ENCODE measurements around the gene PDE10A.
"Not testable (repeated sequence)": the region's sequence is repeated elsewhere in the genome, so short reads cannot be mapped to it uniquely, and the experiment has no call there.

The PDE10A gene

DNA sequence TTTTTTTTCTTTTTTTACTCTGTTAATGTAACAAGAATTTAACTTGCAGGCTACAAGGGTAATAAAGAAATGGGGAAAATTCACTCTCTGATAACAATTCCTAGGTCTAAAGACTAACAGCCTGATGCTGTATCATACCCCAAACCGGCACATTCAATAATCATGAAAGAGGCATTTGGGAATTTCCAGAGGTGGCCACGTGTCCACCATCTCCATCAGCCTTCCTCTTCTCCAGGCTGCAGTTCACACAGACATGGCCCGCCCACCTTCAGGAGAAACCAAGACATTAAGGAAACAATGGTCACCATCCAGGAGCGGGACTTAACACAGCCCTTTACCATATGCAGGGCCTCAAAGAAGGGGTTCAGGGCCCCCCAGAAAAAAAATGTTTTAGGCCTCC is 44.8 kb downstream of the PDE10A start:
- Histone ChIP-seq H3K36me3 (ENCODE audit: insufficient read depth, low read length) (no peaks in the 10 kb centered on the region), H3K4me1 (ENCODE audit: insufficient read depth, low read length) (no peaks in the 10 kb centered on the region), H3K9me3 (ENCODE audit: low read length) (no peaks in the 10 kb centered on the region), H3K4me3 (ENCODE audit: low read depth in 1 of 2, low read length in 2 of 2) (no peak overlapping the region), H3K27me3 (ENCODE audit: control insufficient read depth in 1 of 2, insufficient read depth in 2 of 2, low read length in 2 of 2) (no peaks in the 10 kb centered on the region), H3K9ac (ENCODE audit: low read length) (no peak overlapping the region), H3K27ac (ENCODE audit: low read depth, low read length) (no peak overlapping the region)

DNA sequence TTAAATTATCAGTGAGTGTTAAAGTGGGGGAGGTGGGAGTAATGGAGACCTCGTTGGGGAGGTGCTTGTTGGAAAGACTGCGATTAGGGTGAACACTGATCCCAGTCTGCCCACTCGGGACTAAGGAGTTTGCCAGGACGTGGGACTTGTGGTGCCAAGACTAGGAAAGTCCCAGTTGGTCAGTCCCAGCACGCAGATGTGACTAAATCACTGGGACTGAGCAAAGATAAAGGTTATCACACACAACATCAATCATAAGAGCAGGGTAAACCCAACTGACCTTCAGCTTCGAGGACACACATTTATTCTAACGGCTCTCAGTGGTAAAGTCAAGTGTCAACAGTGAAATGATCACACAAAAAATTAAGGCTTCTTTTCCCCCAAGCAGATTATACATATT is 45.5 kb downstream of the PDE10A start:
- H3K27ac ChIP-seq (ENCODE audit: low read depth, low read length), result no peak overlapping the region
- H3K9ac ChIP-seq (ENCODE audit: low read length), result no peak overlapping the region
- no peaks in the 10 kb centered on the region for H3K9me3 ChIP-seq (ENCODE audit: low read length)
- H3K4me1 ChIP-seq (ENCODE audit: insufficient read depth, low read length), result no peaks in the 10 kb centered on the region
- H3K36me3 ChIP-seq (ENCODE audit: insufficient read depth, low read length), result no peaks in the 10 kb centered on the region
- no peaks in the 10 kb centered on the region for H3K27me3 ChIP-seq (ENCODE audit: control insufficient read depth in 1 of 2, insufficient read depth in 2 of 2, low read length in 2 of 2)
- no peak overlapping the region for H3K4me3 ChIP-seq (ENCODE audit: low read depth in 1 of 2, low read length in 2 of 2)

DNA sequence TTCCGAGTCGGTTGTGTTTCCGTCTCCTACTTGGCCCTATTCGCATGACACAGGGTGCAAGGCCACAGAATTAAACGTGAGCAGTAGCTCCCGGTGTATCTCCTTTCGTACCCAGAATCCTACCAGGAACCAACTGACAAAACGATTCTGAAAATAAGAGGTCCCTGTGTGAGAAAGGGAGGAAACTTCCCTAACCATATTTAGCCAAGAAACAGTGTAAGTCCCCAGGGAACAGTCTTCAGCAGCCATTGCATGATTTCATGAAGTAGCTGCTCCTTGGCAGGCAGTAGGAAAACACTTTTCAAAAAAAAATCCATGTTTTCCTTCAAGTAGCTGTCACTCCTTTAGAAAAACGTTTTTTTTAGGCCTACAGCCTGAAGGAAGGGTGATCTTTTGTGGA is 46.9 kb downstream of the PDE10A start:
- H3K9ac ChIP-seq (ENCODE audit: low read length), result no peak overlapping the region

DNA sequence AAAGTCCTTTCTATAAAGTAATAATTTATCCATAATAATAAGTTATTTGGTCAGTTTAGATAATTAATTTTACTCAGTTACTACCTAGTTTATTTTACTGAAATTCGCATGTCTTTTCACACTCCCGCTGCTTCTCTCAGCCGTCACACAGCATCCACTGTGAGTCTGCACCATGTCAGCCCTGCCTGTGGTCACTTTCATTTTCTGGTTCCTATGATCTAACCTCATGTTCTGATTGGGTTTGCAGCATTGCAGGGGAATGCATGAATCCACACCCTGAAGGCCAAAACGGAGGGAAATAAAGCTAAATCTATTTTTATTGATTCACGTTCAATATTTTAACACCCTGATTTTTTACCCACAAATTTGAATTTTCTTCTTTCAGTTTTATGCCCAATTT is 47.4 kb downstream of the PDE10A start:
- no peaks in the 10 kb centered on the region for H3K27me3 ChIP-seq (ENCODE audit: control insufficient read depth in 1 of 2, insufficient read depth in 2 of 2, low read length in 2 of 2)
- H3K9me3 ChIP-seq (ENCODE audit: low read length), result no peaks in the 10 kb centered on the region
- no peak overlapping the region for H3K9ac ChIP-seq (ENCODE audit: low read length)
- no peaks in the 10 kb centered on the region for H3K4me1 ChIP-seq (ENCODE audit: insufficient read depth, low read length)
- H3K27ac ChIP-seq (ENCODE audit: low read depth, low read length), result peak overlapping the region; percentile 14
- no peaks in the 10 kb centered on the region for H3K36me3 ChIP-seq (ENCODE audit: insufficient read depth, low read length)
- H3K4me3 ChIP-seq (ENCODE audit: low read depth in 1 of 2, low read length in 2 of 2), result peak overlapping the region in 1 of 2 donors; percentile 20

More for the DNA sequence above, 46.9 kb downstream of the PDE10A start:
- no peaks in the 10 kb centered on the region for H3K36me3 ChIP-seq (ENCODE audit: insufficient read depth, low read length)
- H3K4me1 ChIP-seq (ENCODE audit: insufficient read depth, low read length), result no peaks in the 10 kb centered on the region
- peak overlapping the region; percentile 14 for H3K27ac ChIP-seq (ENCODE audit: low read depth, low read length)
- peak overlapping the region in 1 of 2 donors; percentile 20 for H3K4me3 ChIP-seq (ENCODE audit: low read depth in 1 of 2, low read length in 2 of 2)
- no peaks in the 10 kb centered on the region for H3K27me3 ChIP-seq (ENCODE audit: control insufficient read depth in 1 of 2, insufficient read depth in 2 of 2, low read length in 2 of 2)
- H3K9me3 ChIP-seq (ENCODE audit: low read length), result no peaks in the 10 kb centered on the region

DNA sequence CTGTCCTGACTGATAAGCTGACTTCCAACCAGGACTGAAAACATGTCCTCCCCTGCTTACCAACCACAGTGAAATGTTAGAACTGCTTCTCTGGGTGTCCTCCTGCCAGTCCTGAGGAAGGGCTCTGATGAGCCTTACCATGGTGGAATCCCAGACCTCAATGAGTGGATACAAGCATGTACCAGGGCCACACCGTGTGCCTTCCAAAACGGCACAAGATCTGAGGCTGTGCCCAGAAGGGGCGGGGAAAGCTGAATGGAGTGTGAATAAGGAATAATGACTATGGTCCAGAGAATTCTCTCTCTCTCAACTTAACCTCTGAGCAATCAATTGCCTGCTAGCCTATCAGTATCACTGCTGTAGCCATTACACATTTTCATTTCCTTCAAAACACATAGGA is 51.7 kb downstream of the PDE10A start:
- no peaks in the 10 kb centered on the region for H3K9me3 ChIP-seq (ENCODE audit: low read length)
- H3K9ac ChIP-seq (ENCODE audit: low read length), result no peak overlapping the region
- no peaks in the 10 kb centered on the region for H3K36me3 ChIP-seq (ENCODE audit: insufficient read depth, low read length)
- no peaks in the 10 kb centered on the region for H3K4me1 ChIP-seq (ENCODE audit: insufficient read depth, low read length)
- H3K27ac ChIP-seq (ENCODE audit: low read depth, low read length), result no peak overlapping the region
- H3K4me3 ChIP-seq (ENCODE audit: low read depth in 1 of 2, low read length in 2 of 2), result no peak overlapping the region
- H3K27me3 ChIP-seq (ENCODE audit: control insufficient read depth in 1 of 2, insufficient read depth in 2 of 2, low read length in 2 of 2), result no peaks in the 10 kb centered on the region

DNA sequence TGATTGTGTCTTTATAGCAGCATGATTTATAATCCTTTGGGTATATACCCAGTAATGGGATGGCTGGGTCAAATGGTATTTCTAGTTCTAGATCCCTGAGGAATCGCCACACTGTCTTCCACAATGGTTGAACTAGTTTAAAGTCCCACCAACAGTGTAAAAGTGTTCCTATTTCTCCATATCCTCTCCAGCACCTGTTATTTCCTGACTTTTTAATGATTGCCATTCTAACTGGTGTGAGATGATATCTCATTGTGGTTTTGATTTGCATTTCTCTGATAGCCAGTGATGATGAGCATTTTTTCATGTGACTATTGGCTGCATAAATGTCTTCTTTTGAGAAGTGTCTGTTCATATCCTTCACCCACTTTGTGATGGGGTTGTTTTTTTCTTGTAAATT is 54.5 kb downstream of the PDE10A start:
- H3K4me1 ChIP-seq (ENCODE audit: insufficient read depth, low read length); H3K4me3 ChIP-seq (ENCODE audit: low read depth in 1 of 2, low read length in 2 of 2); H3K36me3 ChIP-seq (ENCODE audit: insufficient read depth, low read length); H3K27ac ChIP-seq (ENCODE audit: low read depth, low read length); H3K27me3 ChIP-seq (ENCODE audit: control insufficient read depth in 1 of 2, insufficient read depth in 2 of 2, low read length in 2 of 2); H3K9ac ChIP-seq (ENCODE audit: low read length); H3K9me3 ChIP-seq (ENCODE audit: low read length): not testable (repeated sequence)

DNA sequence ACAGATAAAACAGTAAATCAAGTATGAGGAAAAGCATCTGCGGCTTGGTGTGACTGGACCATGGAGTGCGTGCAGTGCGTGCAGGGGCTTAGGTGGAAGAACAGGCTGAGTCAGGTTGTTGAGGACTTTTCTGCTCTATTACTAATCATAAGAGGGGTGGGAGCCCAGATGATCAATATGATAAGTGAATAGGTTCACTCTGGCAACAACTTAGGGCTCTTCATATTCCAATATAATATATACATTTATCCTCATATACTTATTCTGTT is 56.4 kb downstream of the PDE10A start:
- no peaks in the 10 kb centered on the region for H3K4me1 ChIP-seq (ENCODE audit: insufficient read depth, low read length)
- H3K27ac ChIP-seq (ENCODE audit: low read depth, low read length), result no peak overlapping the region
- H3K27me3 ChIP-seq (ENCODE audit: control insufficient read depth in 1 of 2, insufficient read depth in 2 of 2, low read length in 2 of 2), result no peaks in the 10 kb centered on the region
- H3K9me3 ChIP-seq (ENCODE audit: low read length), result no peaks in the 10 kb centered on the region
- no peak overlapping the region for H3K4me3 ChIP-seq (ENCODE audit: low read depth in 1 of 2, low read length in 2 of 2)
- no peaks in the 10 kb centered on the region for H3K36me3 ChIP-seq (ENCODE audit: insufficient read depth, low read length)
- no peak overlapping the region for H3K9ac ChIP-seq (ENCODE audit: low read length)

DNA sequence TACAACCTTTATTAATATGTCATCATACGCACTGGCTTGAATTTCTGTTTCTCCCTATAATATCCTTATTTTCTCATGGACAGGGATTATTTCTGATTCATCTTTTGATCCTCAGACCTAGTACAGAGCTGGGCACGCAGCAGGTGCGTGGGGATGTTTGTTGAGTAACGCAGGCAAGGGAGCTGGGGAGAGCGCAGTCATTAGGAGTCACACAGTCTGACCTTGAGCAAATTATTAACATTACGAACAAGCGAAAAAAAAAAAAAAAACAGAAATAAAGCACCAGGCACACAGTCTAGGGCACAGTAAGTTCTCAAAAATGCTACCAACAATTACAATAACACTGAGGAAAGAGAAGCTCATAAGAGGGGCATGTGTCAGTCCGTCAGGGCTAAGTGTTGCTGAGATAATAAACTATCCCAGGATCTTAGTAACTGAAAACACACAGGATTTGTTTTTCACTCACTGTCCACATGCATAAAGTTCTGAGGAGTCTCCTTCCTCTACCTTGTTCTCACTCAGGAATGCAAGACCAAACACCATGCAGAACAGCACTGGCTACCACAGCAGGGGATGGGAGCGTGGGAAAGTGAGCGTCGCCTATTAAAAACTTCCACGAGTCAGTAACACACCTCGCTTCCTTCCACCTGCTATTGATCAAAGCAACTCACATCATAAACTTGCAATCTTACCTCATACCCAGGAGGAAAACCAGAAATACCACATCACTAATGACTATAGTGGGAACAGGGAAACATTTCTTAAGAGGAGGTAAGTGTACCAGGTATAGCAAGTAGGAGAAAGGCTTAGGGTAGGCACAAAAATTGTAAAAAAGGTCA is 56.9 kb downstream of the PDE10A start:
- Histone ChIP-seq H3K9ac (ENCODE audit: low read length) (no peak overlapping the region), H3K36me3 (ENCODE audit: insufficient read depth, low read length) (no peaks in the 10 kb centered on the region), H3K27me3 (ENCODE audit: control insufficient read depth in 1 of 2, insufficient read depth in 2 of 2, low read length in 2 of 2) (no peaks in the 10 kb centered on the region), H3K4me3 (ENCODE audit: low read depth in 1 of 2, low read length in 2 of 2) (no peak overlapping the region), H3K27ac (ENCODE audit: low read depth, low read length) (no peak overlapping the region), H3K4me1 (ENCODE audit: insufficient read depth, low read length) (no peaks in the 10 kb centered on the region), H3K9me3 (ENCODE audit: low read length) (no peaks in the 10 kb centered on the region)

DNA sequence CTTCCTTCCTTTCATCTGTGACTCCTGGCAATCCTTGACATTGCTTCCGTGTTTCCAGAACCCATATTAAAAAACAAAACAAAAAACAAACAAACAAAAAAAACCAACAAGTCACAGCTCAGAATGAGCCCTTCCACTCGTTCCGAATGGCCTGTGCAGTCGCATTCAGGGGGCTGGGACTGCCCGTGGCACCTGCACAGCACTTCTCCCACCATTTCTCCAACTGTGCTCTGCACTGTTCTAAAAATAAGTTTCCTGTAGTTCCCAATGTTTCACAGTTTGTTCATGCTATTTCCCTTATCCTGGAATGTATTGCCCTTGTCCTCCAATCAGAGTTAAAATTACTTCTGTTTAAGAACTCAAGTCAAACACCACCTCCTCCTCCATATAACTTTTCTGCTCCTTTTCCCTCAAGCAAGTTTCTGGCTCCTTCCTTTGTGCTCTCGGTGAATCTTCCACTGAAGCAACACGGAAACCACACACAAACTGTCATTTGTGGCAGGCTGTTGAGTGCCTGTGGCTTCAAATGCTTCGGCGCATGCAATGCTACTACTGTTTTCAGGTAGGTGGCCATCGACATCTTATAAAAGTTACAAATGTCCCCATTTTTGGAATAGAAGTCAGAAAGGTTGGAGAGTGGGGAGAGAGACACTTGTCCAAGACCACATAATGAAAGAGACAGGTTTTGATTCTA is 57.7 kb downstream of the PDE10A start:
- Histone ChIP-seq H3K4me1 (ENCODE audit: insufficient read depth, low read length) (no peaks in the 10 kb centered on the region), H3K9me3 (ENCODE audit: low read length) (no peaks in the 10 kb centered on the region), H3K27me3 (ENCODE audit: control insufficient read depth in 1 of 2, insufficient read depth in 2 of 2, low read length in 2 of 2) (no peaks in the 10 kb centered on the region), H3K9ac (ENCODE audit: low read length) (no peak overlapping the region), H3K36me3 (ENCODE audit: insufficient read depth, low read length) (no peaks in the 10 kb centered on the region), H3K27ac (ENCODE audit: low read depth, low read length) (no peak overlapping the region), H3K4me3 (ENCODE audit: low read depth in 1 of 2, low read length in 2 of 2) (no peak overlapping the region)

DNA sequence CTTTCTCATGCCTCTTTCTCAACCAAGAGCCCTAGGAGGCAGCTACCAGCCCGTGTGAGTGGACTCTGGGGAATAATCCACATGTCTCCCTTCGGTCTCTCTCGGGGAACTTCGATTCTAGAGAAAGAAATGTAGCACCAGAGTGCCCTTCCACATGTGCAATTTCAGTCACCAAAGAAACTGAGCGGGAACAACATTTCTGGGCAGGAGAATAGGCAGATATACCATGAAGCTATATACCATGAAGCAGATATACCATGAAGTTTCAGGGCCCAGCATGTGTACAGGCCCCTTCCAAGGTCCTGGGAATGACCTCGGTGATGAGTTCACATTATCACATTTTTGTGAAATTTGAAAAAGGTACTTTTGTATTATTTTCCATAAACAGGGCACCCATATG is 60.8 kb downstream of the PDE10A start:
- Histone ChIP-seq H3K27ac (ENCODE audit: low read depth, low read length) (no peak overlapping the region), H3K36me3 (ENCODE audit: insufficient read depth, low read length) (no peaks in the 10 kb centered on the region), H3K27me3 (ENCODE audit: control insufficient read depth in 1 of 2, insufficient read depth in 2 of 2, low read length in 2 of 2) (no peaks in the 10 kb centered on the region), H3K4me3 (ENCODE audit: low read depth in 1 of 2, low read length in 2 of 2) (no peak overlapping the region), H3K9ac (ENCODE audit: low read length) (no peak overlapping the region), H3K9me3 (ENCODE audit: low read length) (no peaks in the 10 kb centered on the region), H3K4me1 (ENCODE audit: insufficient read depth, low read length) (no peaks in the 10 kb centered on the region)

DNA sequence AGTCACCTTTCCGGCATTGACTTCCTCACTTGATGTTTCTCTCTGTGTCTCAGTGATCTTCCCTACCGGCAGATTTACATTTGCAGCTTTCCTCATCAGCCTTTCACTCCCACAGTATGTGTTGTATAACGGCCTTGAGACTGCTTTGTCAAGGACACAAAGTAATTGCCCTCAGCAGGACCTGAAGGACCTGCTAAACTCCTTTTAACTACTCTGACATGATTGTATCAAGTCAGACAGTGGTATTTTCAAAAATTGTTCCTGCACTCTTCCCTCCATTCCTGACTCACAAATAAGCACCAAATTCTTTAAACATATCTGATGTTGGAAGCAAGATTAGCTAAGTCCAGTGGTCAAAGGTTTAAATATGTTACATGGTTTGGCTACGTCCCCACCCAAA is 62.4 kb downstream of the PDE10A start:
- no peak overlapping the region for H3K4me3 ChIP-seq (ENCODE audit: low read depth in 1 of 2, low read length in 2 of 2)
- H3K27ac ChIP-seq (ENCODE audit: low read depth, low read length), result no peak overlapping the region
- H3K27me3 ChIP-seq (ENCODE audit: control insufficient read depth in 1 of 2, insufficient read depth in 2 of 2, low read length in 2 of 2), result no peaks in the 10 kb centered on the region
- no peaks in the 10 kb centered on the region for H3K9me3 ChIP-seq (ENCODE audit: low read length)
- no peaks in the 10 kb centered on the region for H3K36me3 ChIP-seq (ENCODE audit: insufficient read depth, low read length)
- no peak overlapping the region for H3K9ac ChIP-seq (ENCODE audit: low read length)
- H3K4me1 ChIP-seq (ENCODE audit: insufficient read depth, low read length), result no peaks in the 10 kb centered on the region

Data from muscle layer of colon (tissue), 2 donors.